Amniotic stem cell (primary cell): Measurements from ENCODE around the gene R3HDM4.

Source experiments
- DNase-seq: peaks from one replicate; lab custom pipeline; 2025; lab: John Stamatoyannopoulos, UW

The R3HDM4 gene

GRCh38 chr19:947090-947706 lies 34.2 kb upstream of the R3HDM4 start:
- DNase-seq: no peak

GRCh38 chr19:945401-946252 lies 32.6 kb upstream of the R3HDM4 start:
- DNase-seq: no peak

GRCh38 chr19:944663-945241 lies 31.7 kb upstream of the R3HDM4 start:
- DNase-seq: no peak

- no peak for DNase-seq
Measured at GRCh38 chr19:944171-944567, 31.1 kb upstream of the R3HDM4 start.

- DNase-seq: no peak
Measured at GRCh38 chr19:943551-944170, 30.6 kb upstream of the R3HDM4 start.

GRCh38 chr19:942133-942645 lies 29.2 kb upstream of the R3HDM4 start:
- DNase-seq: no peak

- DNase-seq: no peak
Measured at GRCh38 chr19:941292-942132, 28.5 kb upstream of the R3HDM4 start.

GRCh38 chr19:940591-941291 lies 27.7 kb upstream of the R3HDM4 start:
- no peak for DNase-seq

- DNase-seq: no peak
Measured at GRCh38 chr19:939922-940321, 26.9 kb upstream of the R3HDM4 start.

- no peak for DNase-seq
Measured at GRCh38 chr19:939439-939838, 26.4 kb upstream of the R3HDM4 start.

GRCh38 chr19:938233-938923 lies 25.4 kb upstream of the R3HDM4 start:
- DNase-seq: no peak

GRCh38 chr19:937259-937694 lies 24.3 kb upstream of the R3HDM4 start:
- no peak for DNase-seq

- DNase-seq: no peak
Measured at GRCh38 chr19:936175-936546, 23.1 kb upstream of the R3HDM4 start.

GRCh38 chr19:934865-935479 lies 22.0 kb upstream of the R3HDM4 start:
- DNase-seq: no peak

GRCh38 chr19:934197-934840 lies 21.3 kb upstream of the R3HDM4 start:
- DNase-seq: no peak

GRCh38 chr19:933553-933882 lies 20.5 kb upstream of the R3HDM4 start:
- no peak for DNase-seq

- peak; percentile 90 for DNase-seq
Measured at GRCh38 chr19:932648-933552, 19.9 kb upstream of the R3HDM4 start.

GRCh38 chr19:931860-932647 lies 19.0 kb upstream of the R3HDM4 start:
- no peak for DNase-seq
